H1 (cell line): ENCODE data around the gene HS6ST3. TPM values are rescaled to one million over a fixed set of nuclear protein-coding genes. Genes with fewer than 3 reads are reported as not detected.

ENCODE experiments used
- ATF3 ChIP-seq: IDR thresholded peaks from 2 replicates; pipeline ENCODE4 v1.6.1; 2011; ENCODE audit warnings: low read depth, mild to moderate bottlenecking, low read length; ENCODE audit not compliant: insufficient read depth
- BCL11A ChIP-seq, 2 experiments: IDR thresholded peaks; one replicate each; pipeline ENCODE4 v1.6.1; 2011; ENCODE audit warnings: low read depth in 2 of 2, low read length in 2 of 2, mild to moderate bottlenecking in 2 of 2
- CHD2 ChIP-seq: IDR thresholded peaks from 2 replicates; pipeline ENCODE4 v1.6.1; 2012; ENCODE audit warnings: low read length, improper control_type of control experiment
- GTF2F1 ChIP-seq: IDR thresholded peaks from 2 replicates; pipeline ENCODE4 v1.6.1; 2012; ENCODE audit warnings: low read depth, low read length, improper control_type of control experiment, borderline replicate concordance
- HDAC6 ChIP-seq: IDR thresholded peaks from one replicate; pipeline ENCODE4 v1.7.1; 2012; ENCODE audit warnings: low read depth, mild to moderate bottlenecking, inconsistent platforms, low read length, moderate library complexity
- KDM4A ChIP-seq: IDR thresholded peaks from one replicate; pipeline ENCODE4 v1.7.1; 2012; ENCODE audit warnings: low read depth, mild to moderate bottlenecking, moderate library complexity, low read length, inconsistent platforms; ENCODE audit not compliant: severe bottlenecking
- SP4 ChIP-seq: IDR thresholded peaks from 2 replicates; pipeline ENCODE4 v1.6.1; 2012; ENCODE audit warnings: low read length, inconsistent platforms
- polyA plus RNA-seq, 7 experiments: library from polyadenylated mRNA; depleted of rRNA in 3 of 7; stranded (reverse) in 5 of 7; unstranded in 2 of 7; fragments of >200 nt in 5 of 7; fragments of 200-250 nt in 2 of 7; gene quantifications; 1 replicate in 5 of 7; 2 replicates in 1 of 7; 4 replicates in 1 of 7; pipeline versions ENCODE4 v1.2.1 to v1.2.3, GENCODE V29; 2011 to 2013; ENCODE audit warnings: missing spikeins in 2 of 7, mixed read lengths in 2 of 7
- total RNA-seq: library from RNA; stranded (reverse); fragmentation: NEBNext Ultra II Directional; extraction: Animal tissue kit (Norgen Biotek cat#: 25700); gene quantifications from 2 replicates; pipeline ENCODE4 v1.2.1, GENCODE V29; 2021

HS6ST3 gene
- total and polyA plus RNA-seq, 2 of the 8 experiments (the other 6 are each of a cell fraction or from before 2014, with no cell fraction given): 0.45 to 1.2 TPM

DNA sequence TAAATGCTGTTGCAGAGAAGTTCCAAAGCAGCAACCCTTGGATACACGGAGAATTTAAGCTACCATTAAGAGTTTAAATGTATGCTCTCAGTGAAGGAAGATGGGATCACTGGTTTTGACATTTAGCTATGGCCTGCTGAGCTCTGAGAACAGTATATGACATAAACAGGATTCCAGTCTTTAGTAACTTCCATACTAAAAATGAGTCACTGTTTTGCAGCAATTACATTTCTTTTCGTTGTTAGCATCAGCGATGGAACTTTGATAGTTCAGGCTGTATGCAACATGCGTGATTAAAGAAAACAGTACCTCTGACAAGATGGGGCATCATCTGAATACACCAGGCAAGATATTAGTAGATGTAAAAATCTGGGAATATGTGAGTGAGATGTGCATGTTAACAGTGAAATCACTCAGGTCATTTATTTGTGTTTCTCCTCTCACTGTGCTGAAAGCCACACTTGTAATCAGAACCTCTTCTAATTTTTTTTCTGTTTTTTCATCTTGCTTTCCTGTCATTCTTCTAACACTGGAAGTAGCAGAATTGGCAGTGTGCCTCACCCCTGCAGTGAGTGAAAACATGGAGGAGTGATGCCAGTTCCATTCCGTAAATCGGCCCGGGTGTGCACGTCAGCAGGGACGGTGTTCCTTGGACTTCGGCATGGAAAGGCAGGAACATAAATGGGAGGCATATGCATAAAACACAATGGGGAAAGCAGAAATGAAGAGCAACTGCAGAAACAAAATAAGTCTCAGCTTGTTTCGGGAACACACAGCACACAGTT, 542.8 kb downstream of the HS6ST3 start (continued):
- no peak for TF ChIP-seq CHD2
- TF ChIP-seq KDM4A: no peak
- no peak for TF ChIP-seq GTF2F1
- TF ChIP-seq HDAC6: no peak
- no peak for TF ChIP-seq BCL11A (IDR thresholded peaks at IDR 0.05; ENCODE audit: low read depth in 2 of 2, low read length in 2 of 2)
- TF ChIP-seq ATF3: no peak
- no peak for TF ChIP-seq SP4
